Smooth muscle cell (in vitro differentiated cells): ENCODE results near the gene GADL1. TPM values are rescaled to one million over a fixed set of nuclear protein-coding genes. Genes with fewer than 3 reads are reported as not detected.

Experiments used
- DNase-seq: peaks from one replicate; lab custom pipeline; 2025; ENCODE audit not compliant: unreplicated experiment; lab: John Stamatoyannopoulos, UW
- H2AFZ ChIP-seq: fragments of 200-600 bp; sonication (generic); 2 replicates; pipeline ENCODE4 v1.6.0; 2016; ENCODE audit warnings: antibody characterized with exemption, low read depth, mild to moderate bottlenecking
- H3F3A ChIP-seq: fragments of 200-600 bp; sonication (generic); 2 replicates; pipeline ENCODE4 v1.6.0; 2017; ENCODE audit warnings: antibody characterized with exemption, low read depth
- H3K27ac ChIP-seq: fragments of 200-600 bp; sonication (generic); 2 replicates; pipeline ENCODE4 v1.5.1; 2016; ENCODE audit warnings: low read depth, mild to moderate bottlenecking
- H3K27me3 ChIP-seq: fragments of 200-600 bp; sonication (generic); 2 replicates; pipeline ENCODE4 v1.6.1; 2016; ENCODE audit warnings: low read depth, mild to moderate bottlenecking
- H3K36me3 ChIP-seq: fragments of 200-600 bp; sonication (generic); 2 replicates; pipeline ENCODE4 v1.5.1; 2016; ENCODE audit warnings: low read depth
- H3K4me1 ChIP-seq: fragments of 200-600 bp; sonication (generic); 2 replicates; pipeline ENCODE4 v1.5.1; 2016; ENCODE audit warnings: low read depth
- H3K4me2 ChIP-seq: fragments of 200-600 bp; sonication (generic); 2 replicates; pipeline ENCODE4 v1.6.0; 2016; ENCODE audit warnings: mild to moderate bottlenecking
- H3K4me3 ChIP-seq: fragments of 200-600 bp; sonication (generic); 2 replicates; pipeline ENCODE4 v1.5.1; 2016; ENCODE audit warnings: mild to moderate bottlenecking
- H3K79me2 ChIP-seq: fragments of 200-600 bp; sonication (generic); 2 replicates; pipeline ENCODE4 v1.6.0; 2016; ENCODE audit warnings: low read depth, mild to moderate bottlenecking
- H3K9ac ChIP-seq: fragments of 200-600 bp; sonication (generic); 2 replicates; pipeline ENCODE4 v1.6.0; 2016; ENCODE audit warnings: low read depth
- H3K9me3 ChIP-seq: fragments of 200-600 bp; sonication (generic); replicated peaks from 2 replicates; pipeline ENCODE4 v1.5.1; 2016; ENCODE audit warnings: low read depth
- H4K20me1 ChIP-seq: fragments of 200-600 bp; sonication (generic); 2 replicates; pipeline ENCODE4 v1.6.0; 2016; ENCODE audit warnings: low read depth
- CTCF ChIP-seq: fragments of 200-600 bp; sonication (generic); IDR thresholded peaks from 2 replicates; pipeline ENCODE4 v1.5.1; 2017; ENCODE audit warnings: borderline replicate concordance, mild to moderate bottlenecking, antibody characterized with exemption; ENCODE audit not compliant: insufficient read depth, poor library complexity, severe bottlenecking
- WGBS: methylation state at CpG from one replicate; pipeline ENCODE4 v1.1.7; 2016; ENCODE audit warnings: low lambda C conversion rate; 5-methylcytosine and 5-hydroxymethylcytosine counted together
- polyA plus RNA-seq: library from polyadenylated mRNA; unstranded; fragments of >200 nt; fragmentation: Nextera tagmentation; extraction: Ambion mirVana; gene quantifications from 2 replicates; pipeline ENCODE4 v1.2.1, GENCODE V29; 2016
- total RNA-seq: library from RNA; depleted of rRNA; stranded (reverse); fragments of >200 nt; gene quantifications from 2 replicates; pipeline ENCODE4 v1.2.3, GENCODE V29; 2014

The GADL1 gene
- total and polyA plus RNA-seq, 2 experiments from 2014 or later: not detected

- H4K20me1 ChIP-seq: no peaks in the 10 kb centered on the region
- H3K79me2 ChIP-seq: no peaks in the 10 kb centered on the region
- no peak overlapping the region for H3K27ac ChIP-seq
- no peaks in the 10 kb centered on the region for H3F3A ChIP-seq
- DNase-seq: no peak
- no peaks in the 10 kb centered on the region for H3K36me3 ChIP-seq
- TF ChIP-seq CTCF: no peak
- H3K27me3 ChIP-seq: no peaks in the 10 kb centered on the region
- H3K9me3 ChIP-seq: no peaks in the 10 kb centered on the region
- H3K4me2 ChIP-seq: no peak overlapping the region
- no peak overlapping the region for H3K9ac ChIP-seq
- H2AFZ ChIP-seq: no peak overlapping the region
- H3K4me3 ChIP-seq: no peak overlapping the region
- H3K4me1 ChIP-seq: no peaks in the 10 kb centered on the region
These were observed 183.3 kb downstream of the GADL1 start for GRCh38 chr3:30711151-30711550.

- Histone ChIP-seq H4K20me1 (no peaks in the 10 kb centered on the region), H3K4me1 (no peaks in the 10 kb centered on the region), H3K36me3 (no peaks in the 10 kb centered on the region), H3K4me2 (no peak overlapping the region), H3K27me3 (no peaks in the 10 kb centered on the region), H3K27ac (no peak overlapping the region), H2AFZ (peak overlapping the region; percentile 12), H3F3A (no peaks in the 10 kb centered on the region), H3K4me3 (no peak overlapping the region), H3K79me2 (no peaks in the 10 kb centered on the region), H3K9ac (no peak overlapping the region), H3K9me3 (no peaks in the 10 kb centered on the region)
- no peak for DNase-seq
- WGBS: 76% methylated on average over 7 of the region's 7 CpGs
- TF ChIP-seq CTCF: no peak
These were observed 184.4 kb downstream of the GADL1 start for GRCh38 chr3:30710017-30710416.

- H3K9ac ChIP-seq: no peak overlapping the region
- no peaks in the 10 kb centered on the region for H4K20me1 ChIP-seq
- H3K4me2 ChIP-seq: no peak overlapping the region
- H3K36me3 ChIP-seq: no peaks in the 10 kb centered on the region
- H3K27ac ChIP-seq: no peak overlapping the region
- no peak overlapping the region for H2AFZ ChIP-seq
- H3K79me2 ChIP-seq: no peaks in the 10 kb centered on the region
- no peak overlapping the region for H3K4me3 ChIP-seq
- no peaks in the 10 kb centered on the region for H3K27me3 ChIP-seq
- H3F3A ChIP-seq: no peaks in the 10 kb centered on the region
- no peak for TF ChIP-seq CTCF
- no peaks in the 10 kb centered on the region for H3K4me1 ChIP-seq
- no peak for DNase-seq
- no peaks in the 10 kb centered on the region for H3K9me3 ChIP-seq
These were observed 186.0 kb downstream of the GADL1 start for GRCh38 chr3:30708472-30708871.

- H3K9me3 ChIP-seq: no peaks in the 10 kb centered on the region
- no peak overlapping the region for H3K4me2 ChIP-seq
- H3K4me3 ChIP-seq: no peak overlapping the region
- no peak overlapping the region for H3K9ac ChIP-seq
- no peak for TF ChIP-seq CTCF
- H3K79me2 ChIP-seq: no peaks in the 10 kb centered on the region
- H2AFZ ChIP-seq: no peak overlapping the region
- no peak for DNase-seq
- H3K36me3 ChIP-seq: no peaks in the 10 kb centered on the region
- no peaks in the 10 kb centered on the region for H3F3A ChIP-seq
- no peaks in the 10 kb centered on the region for H3K27me3 ChIP-seq
- 95% methylated on average over 4 of the region's 4 CpGs for WGBS
- no peaks in the 10 kb centered on the region for H4K20me1 ChIP-seq
- no peaks in the 10 kb centered on the region for H3K4me1 ChIP-seq
- H3K27ac ChIP-seq: no peak overlapping the region
These were observed 186.6 kb downstream of the GADL1 start for GRCh38 chr3:30707825-30708224.
